Aortic smooth muscle cell (primary cell): ENCODE results near the gene UBR7. TPM values are rescaled to one million over a fixed set of nuclear protein-coding genes. Genes with fewer than 3 reads are reported as not detected.

Experiments used
- total RNA-seq: library from RNA; depleted of rRNA; stranded (reverse); fragments of >200 nt; gene quantifications from 2 replicates; pipeline ENCODE4 v1.2.3, GENCODE V29; 2014

Gene UBR7, protein sequence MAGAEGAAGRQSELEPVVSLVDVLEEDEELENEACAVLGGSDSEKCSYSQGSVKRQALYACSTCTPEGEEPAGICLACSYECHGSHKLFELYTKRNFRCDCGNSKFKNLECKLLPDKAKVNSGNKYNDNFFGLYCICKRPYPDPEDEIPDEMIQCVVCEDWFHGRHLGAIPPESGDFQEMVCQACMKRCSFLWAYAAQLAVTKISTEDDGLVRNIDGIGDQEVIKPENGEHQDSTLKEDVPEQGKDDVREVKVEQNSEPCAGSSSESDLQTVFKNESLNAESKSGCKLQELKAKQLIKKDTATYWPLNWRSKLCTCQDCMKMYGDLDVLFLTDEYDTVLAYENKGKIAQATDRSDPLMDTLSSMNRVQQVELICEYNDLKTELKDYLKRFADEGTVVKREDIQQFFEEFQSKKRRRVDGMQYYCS
- total RNA-seq = 43.2 and 49.1 TPM in 2 replicates

DNA sequence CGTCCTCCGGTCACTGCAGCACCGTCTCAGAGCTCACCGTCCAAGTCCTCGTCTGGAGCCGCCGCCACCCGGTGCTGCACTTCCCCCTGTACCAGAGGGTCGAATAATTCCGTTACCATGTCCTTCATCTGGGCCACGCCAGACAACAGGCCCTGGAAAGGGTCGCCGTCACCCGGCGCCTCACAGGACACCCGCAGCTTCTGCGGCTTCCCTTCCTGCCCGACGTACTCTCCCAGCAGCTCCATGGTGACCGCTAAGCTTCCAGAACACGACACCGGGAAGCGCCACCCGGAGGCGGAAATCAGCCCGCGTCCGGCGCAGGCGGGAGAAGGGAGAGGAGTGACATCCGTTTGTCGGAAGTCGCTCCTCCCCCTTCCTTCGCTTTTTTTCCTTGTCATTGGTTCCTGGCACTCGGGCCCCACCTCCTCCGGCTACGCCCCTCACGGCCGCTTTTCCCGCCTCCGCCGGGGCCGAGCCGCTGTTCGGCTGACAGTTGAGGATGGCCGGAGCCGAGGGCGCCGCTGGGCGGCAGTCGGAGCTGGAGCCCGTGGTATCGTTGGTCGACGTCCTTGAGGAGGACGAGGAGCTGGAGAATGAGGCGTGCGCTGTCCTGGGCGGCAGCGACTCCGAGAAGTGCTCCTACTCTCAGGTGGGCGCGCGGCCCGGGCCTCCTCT lies at the start of gene UBR7, which contains the start of gene GON7:
TSS of gene UBR7 (plus strand) at position 464 of the 675 bp plus-strand sequence. CDS start at position 500, 36 bp downstream.
TSS of gene GON7 (minus strand) at position 273 of the 675 bp plus-strand sequence. CDS start at position 245, 28 bp downstream.

DNA sequence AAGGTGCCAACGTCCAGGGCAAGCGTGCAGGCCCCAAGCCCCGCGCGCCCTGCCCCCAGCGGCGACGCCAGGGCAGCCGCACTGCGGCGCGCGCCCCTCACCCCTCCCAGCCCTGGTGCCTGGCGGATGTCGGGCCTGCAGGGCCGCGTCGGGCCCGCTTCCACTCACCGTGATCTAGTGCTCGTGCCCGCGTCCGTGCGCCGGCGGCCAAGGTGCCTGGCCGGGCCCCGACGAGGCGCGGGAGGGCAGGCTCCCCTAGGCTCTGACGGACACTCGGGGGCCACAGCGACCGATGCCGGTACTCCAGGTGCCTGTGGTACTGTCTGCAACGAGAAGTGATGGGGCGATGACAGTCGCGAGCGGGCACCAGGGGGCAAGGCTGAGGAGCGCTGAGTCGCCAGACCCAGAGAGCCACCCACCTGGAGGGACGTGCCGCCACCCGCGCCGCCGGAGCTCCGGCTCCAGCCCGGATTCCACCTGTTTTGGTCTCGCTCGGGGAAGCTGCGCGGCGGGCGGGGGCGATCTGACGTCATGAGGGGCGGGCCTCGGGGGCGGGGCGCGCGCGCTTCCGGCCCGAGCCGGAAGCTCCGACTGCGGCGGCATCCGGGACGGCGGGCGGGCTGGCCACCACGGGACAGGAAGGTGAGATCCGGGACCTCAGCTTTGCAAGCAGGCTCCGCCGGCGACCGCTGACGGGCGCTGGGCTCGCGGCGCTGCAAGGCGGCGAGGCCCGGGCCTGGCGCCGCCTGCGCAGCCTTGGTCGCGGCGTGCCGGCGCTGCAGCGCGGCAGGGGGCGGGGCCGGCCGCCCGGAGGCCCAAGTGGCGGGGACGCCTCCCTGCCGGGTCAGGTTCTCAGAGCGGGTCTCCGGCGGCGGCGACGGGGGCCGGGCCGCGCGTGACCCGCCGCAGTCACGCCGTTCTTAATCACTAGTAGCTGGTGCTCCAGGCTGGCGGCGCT lies 22.4 kb upstream of the UBR7 start, which contains the start of the genes LYSET and MOAP1:
TSS of gene LYSET (plus strand) at position 927 of the 958 bp plus-strand sequence. CDS start 89 bp downstream, outside the sequence.
TSS of gene MOAP1 (minus strand) at position 507 of the 958 bp plus-strand sequence. CDS start 655 bp downstream, outside the sequence.

Other genes with a start within 250 kb of the UBR7 start
- gene ITPK1, start 91.3 kb upstream of the UBR7 start, total RNA-seq = 14.5 and 21.4 TPM in 2 replicates
- 22.9 TPM in 2 replicates for gene MOAP1, start 22.4 kb upstream of the UBR7 start, total RNA-seq
- gene LYSET, start 21.9 kb upstream of the UBR7 start, total RNA-seq = 7.8 and 8.7 TPM in 2 replicates
- gene GON7, start 191 bp upstream of the UBR7 start, total RNA-seq = 18.0 and 20.3 TPM in 2 replicates
- 22.5 and 23.9 TPM in 2 replicates for gene BTBD7, start 125.8 kb downstream of the UBR7 start, total RNA-seq
- not detected in 2 replicates for gene COX8C, start 139.9 kb downstream of the UBR7 start, total RNA-seq
- under 0.01 and 0.06 TPM in 2 replicates for gene UNC79, start 223.7 kb downstream of the UBR7 start, total RNA-seq